ENCODE results near the gene SMCO3.
A peak's percentile ranks its signal among the peaks of the same experiment; 100 is the strongest.

SMCO3 gene

DNA sequence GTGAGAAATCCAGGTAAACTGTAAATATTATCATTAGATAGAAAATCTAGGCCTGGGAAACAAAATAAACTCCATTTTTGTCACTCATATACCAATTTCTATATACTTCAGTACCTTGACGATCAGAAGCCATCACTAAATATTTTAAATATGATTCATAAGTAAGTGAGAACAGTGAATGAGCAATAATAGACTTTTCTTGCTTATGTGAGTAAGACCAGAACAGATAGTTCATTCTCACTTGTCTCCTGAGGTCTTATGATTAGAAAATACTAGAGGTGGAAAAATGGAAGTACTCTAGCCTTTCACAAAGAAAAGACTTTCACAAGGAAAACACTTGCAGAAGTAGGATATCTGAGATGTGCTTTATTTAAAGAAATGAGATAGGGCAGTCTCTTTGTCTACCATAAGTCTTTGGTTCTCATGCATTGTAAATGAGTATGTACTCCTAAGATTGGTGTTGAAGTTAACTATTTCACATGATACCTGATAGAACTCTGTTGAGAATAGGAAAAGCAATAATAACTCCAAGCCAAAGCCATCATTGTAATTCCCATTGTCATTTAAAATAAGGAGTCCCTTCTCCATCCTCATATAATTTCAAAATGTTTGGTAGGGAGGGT lies 10.1 kb upstream of the SMCO3 start:
- no peak overlapping the region for H3K4me3 ChIP-seq (ENCODE audit: low read length)
- peak; percentile 56 for DNase-seq (ENCODE audit: low read depth)
- TF ChIP-seq, protein P1, sequence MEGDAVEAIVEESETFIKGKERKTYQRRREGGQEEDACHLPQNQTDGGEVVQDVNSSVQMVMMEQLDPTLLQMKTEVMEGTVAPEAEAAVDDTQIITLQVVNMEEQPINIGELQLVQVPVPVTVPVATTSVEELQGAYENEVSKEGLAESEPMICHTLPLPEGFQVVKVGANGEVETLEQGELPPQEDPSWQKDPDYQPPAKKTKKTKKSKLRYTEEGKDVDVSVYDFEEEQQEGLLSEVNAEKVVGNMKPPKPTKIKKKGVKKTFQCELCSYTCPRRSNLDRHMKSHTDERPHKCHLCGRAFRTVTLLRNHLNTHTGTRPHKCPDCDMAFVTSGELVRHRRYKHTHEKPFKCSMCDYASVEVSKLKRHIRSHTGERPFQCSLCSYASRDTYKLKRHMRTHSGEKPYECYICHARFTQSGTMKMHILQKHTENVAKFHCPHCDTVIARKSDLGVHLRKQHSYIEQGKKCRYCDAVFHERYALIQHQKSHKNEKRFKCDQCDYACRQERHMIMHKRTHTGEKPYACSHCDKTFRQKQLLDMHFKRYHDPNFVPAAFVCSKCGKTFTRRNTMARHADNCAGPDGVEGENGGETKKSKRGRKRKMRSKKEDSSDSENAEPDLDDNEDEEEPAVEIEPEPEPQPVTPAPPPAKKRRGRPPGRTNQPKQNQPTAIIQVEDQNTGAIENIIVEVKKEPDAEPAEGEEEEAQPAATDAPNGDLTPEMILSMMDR (IDR thresholded peaks at IDR 0.05; ENCODE audit: insufficient read depth, low read depth, low read length, missing control alignments), result no peak

DNA sequence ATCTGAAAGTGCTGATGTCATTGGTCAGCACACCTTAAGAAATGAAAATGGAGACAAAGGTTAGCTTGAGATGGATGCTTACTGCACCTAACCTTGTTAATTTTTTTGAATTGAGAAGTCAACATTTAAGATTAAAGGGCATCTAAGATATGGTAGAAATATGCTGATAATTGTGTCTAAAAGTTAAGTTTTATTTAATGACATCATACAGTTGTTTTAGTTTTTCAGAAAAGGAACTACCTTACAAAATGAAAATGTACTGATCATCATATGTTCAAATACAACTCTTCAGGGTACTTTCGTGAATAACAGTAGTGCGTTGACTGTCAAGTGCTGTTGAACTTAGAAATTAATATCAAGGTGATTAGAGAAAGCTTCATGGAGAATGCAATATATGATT lies 2.5 kb downstream of the SMCO3 start:
- TF ChIP-seq, protein P1 (IDR thresholded peaks at IDR 0.05; ENCODE audit: insufficient read depth, low read depth, low read length, missing control alignments), result no peak

DNA sequence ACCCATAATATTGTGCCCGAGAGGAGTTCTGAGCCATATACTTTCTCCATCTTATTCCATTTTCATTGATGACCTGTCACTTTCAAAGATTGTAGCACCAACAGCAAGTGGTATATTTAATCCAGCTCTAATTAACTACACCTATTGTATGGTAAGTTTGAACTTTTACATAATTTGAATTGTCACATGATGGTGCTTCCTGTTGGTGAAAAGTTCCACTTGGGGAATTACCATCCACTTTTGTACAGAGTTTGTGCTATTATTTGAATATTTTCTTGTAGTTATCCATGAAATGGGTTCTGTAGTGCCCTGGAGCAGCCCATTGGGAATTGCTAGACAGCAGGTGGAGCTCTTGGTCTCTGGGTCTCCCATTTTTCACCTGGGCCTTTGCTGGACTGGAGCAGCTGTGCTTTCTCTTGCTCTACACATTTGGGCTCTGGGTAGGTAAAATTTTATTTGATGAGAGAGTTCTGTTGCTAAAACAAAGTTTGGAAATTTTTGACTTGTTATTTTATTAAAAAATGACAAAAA lies 3.0 kb downstream of the SMCO3 start:
- TF ChIP-seq, protein P1 (IDR thresholded peaks at IDR 0.05; ENCODE audit: insufficient read depth, low read depth, low read length, missing control alignments), result peak; percentile 75
- DNase-seq (ENCODE audit: low read depth), result peak; percentile 55
- no peak overlapping the region for H3K4me3 ChIP-seq (ENCODE audit: low read length)

More for the DNA sequence above, 2.5 kb downstream of the SMCO3 start:
- H3K4me3 ChIP-seq (ENCODE audit: low read length), result no peak overlapping the region
- DNase-seq (ENCODE audit: low read depth), result no peak

DNA sequence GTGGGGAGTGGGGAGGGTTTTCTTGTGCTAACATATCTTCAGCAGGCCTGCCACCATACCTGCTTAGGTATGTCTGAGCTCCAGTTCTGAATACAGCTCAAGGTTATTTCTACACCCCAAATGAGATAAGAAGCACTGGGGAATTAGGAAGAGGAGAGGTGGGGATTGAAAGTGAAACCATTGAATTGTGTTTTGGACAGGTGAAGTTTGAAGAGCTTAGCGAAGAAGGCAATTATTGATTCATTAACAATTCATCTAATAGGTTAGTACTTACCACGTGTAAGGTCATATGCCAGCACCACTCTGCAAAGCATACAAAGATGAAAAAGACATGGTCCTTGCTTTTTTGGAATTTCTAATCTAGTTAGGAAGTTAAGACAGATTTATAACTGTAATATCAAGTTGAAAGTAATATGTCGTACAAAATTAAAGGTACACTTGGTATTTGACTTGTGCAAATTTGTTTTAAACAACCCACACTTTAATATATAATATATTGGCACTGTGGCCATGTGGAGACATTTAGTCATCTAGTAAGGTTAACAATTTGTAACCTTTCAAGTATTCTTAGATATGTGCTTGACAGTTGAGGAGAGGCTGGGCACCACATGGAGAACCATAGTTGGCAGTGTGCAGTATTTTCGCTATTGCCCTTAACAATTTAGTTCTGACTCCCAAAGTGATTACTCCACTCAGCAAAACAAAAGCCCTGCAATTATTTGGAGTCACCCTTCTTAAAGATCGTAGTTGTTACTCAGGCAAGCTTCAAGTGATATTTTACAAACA lies 3.6 kb downstream of the SMCO3 start:
- H3K4me3 ChIP-seq (ENCODE audit: low read length), result no peak overlapping the region
- TF ChIP-seq, protein P1 (IDR thresholded peaks at IDR 0.05; ENCODE audit: insufficient read depth, low read depth, low read length, missing control alignments), result no peak
- no peak for DNase-seq (ENCODE audit: low read depth)

DNA sequence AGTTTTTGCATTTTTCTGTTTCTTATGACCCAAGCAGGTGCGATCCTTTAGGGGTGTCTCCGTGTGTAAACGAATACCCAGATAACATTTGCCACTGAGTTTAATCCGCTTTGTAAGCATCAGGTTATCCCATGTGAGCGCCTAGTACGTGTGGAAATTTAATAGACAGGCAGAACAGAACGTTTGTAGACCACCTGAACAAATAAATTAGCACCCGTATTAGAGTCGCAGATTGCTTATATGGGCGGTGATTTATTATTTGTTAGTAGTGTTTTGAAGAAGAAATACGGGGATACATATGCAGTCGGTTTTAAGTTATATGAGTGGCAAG lies 10.2 kb downstream of the SMCO3 start:
- H3K4me3 ChIP-seq (ENCODE audit: low read length), result peak overlapping the region; percentile 94
- DNase-seq (ENCODE audit: low read depth), result no peak
- TF ChIP-seq, protein P1 (IDR thresholded peaks at IDR 0.05; ENCODE audit: insufficient read depth, low read depth, low read length, missing control alignments), result no peak

DNA sequence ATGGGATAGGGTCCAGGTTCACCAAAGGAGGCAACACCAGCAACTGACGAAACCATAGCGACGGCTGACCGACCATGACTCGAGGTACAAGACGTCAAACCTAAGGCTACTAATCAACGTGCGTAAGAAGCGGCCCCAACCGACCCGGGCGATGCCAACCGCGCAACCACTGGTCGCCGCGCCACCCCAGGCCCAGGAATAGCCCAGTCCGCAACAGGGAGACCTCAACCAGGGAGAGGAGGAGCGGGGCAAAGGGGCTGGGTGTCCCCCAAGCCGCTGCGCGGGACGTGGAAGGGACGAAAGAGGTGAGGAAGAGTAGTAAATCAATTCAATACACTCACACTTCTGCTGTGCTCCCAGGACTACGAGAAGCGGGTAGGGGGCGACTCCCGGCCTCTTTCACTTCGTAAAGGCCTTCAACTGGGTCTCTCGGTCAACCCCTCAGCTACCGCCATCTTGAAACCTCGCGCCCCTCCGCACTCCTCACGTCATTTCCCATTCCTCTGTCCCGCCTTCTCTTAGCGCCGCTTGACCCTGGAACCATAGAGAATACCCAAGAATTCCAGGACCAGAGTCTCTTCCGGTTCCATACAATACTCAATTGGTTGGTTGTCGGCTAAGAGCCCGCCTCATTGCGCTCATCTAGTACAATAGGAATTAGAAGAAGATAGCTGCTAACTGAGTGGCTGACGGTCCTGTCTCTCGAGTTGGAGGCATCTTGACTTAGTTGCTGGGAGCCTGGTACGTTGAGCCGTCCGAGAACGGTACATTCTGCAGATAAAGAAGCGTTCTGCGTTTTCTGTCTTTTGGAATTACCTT lies 10.8 kb downstream of the SMCO3 start, which contains the start of the genes C12orf60 and WBP11:
Gene C12orf60 (plus strand): TSS at position 660 of the 819 bp plus-strand sequence. CDS start 19,266 bp downstream, outside the sequence.
Gene WBP11 (minus strand): TSS at position 468 of the 819 bp plus-strand sequence. CDS start 2,095 bp downstream, outside the sequence.
- DNase-seq (ENCODE audit: low read depth), result peak; percentile 99
- TF ChIP-seq, protein P1 (IDR thresholded peaks at IDR 0.05; ENCODE audit: insufficient read depth, low read depth, low read length, missing control alignments), result no peak
- H3K4me3 ChIP-seq (ENCODE audit: low read length), result peak within 1 kb of the TSS; percentile 94
